ENCODE measurements around the gene TNIP1. TPM values are rescaled to one million over a fixed set of nuclear protein-coding genes. Genes with fewer than 3 reads are reported as not detected.

TNIP1 gene
- total RNA-seq, 1 donor from 2014 or later, result 54.6 TPM

- Histone ChIP-seq H3K27me3 (no peaks in the 10 kb centered on the region), H3K4me3 (no peak overlapping the region), H3K9me3 (no peaks in the 10 kb centered on the region), H3K4me1 (peaks cover 0 to 11% of the 10 kb centered on the region in 2 donors), H3K36me3 (peaks cover 68 to 92% of the 10 kb centered on the region in 2 donors), H3K27ac (no peak overlapping the region)
- intact Hi-C loops (cut with DNase I), result loop anchor here (5.0 kb wide), 1 partner anchor 97 kb away; the partner anchor contains the start of gene CCDC69
- TF ChIP-seq CTCF (IDR thresholded peaks at IDR 0.05), result no peak
- no peak for DNase-seq (ENCODE audit: low spot score in 2 of 2)
Observed at GRCh38 chr5:151125421-151125820, 44.6 kb upstream of the TNIP1 start.

- H3K27ac ChIP-seq, result peak overlapping the region; percentile 46 to 61
- DNase-seq (ENCODE audit: low spot score in 2 of 2), result peak in 1 of 2 donors; percentile 80
Observed at GRCh38 chr5:151123897-151124751, 43.3 kb upstream of the TNIP1 start.

GRCh38 chr5:151122828-151123227 lies 42.0 kb upstream of the TNIP1 start:
- no peak for TF ChIP-seq CTCF (IDR thresholded peaks at IDR 0.05)
- H3K36me3 ChIP-seq, result peaks cover 69 to 92% of the 10 kb centered on the region in 2 donors
- H3K27me3 ChIP-seq, result no peaks in the 10 kb centered on the region
- peaks cover 0 to 11% of the 10 kb centered on the region in 2 donors for H3K4me1 ChIP-seq
- intact Hi-C loops (cut with DNase I), result no loop called here
- H3K27ac ChIP-seq, result peak overlapping the region in 1 of 2 donors; percentile 61
- H3K9me3 ChIP-seq, result no peaks in the 10 kb centered on the region
- no peak for DNase-seq (ENCODE audit: low spot score in 2 of 2)
- H3K4me3 ChIP-seq, result no peak overlapping the region

More at GRCh38 chr5:151123897-151124751, 43.3 kb upstream of the TNIP1 start:
- peaks cover 0 to 11% of the 10 kb centered on the region in 2 donors for H3K4me1 ChIP-seq
- H3K27me3 ChIP-seq, result no peaks in the 10 kb centered on the region
- no peaks in the 10 kb centered on the region for H3K9me3 ChIP-seq
- no peak overlapping the region for H3K4me3 ChIP-seq
- peaks cover 67 to 92% of the 10 kb centered on the region in 2 donors for H3K36me3 ChIP-seq
- intact Hi-C loops (cut with DNase I), result no loop called here
- no peak for TF ChIP-seq CTCF (IDR thresholded peaks at IDR 0.05)

GRCh38 chr5:151121665-151122064 lies 40.8 kb upstream of the TNIP1 start:
- peaks cover 0 to 11% of the 10 kb centered on the region in 2 donors for H3K4me1 ChIP-seq
- no peaks in the 10 kb centered on the region for H3K9me3 ChIP-seq
- intact Hi-C loops (cut with DNase I), result no loop called here
- no peak for TF ChIP-seq CTCF (IDR thresholded peaks at IDR 0.05)
- DNase-seq (ENCODE audit: low spot score in 2 of 2), result no peak
- no peak overlapping the region for H3K27ac ChIP-seq
- H3K36me3 ChIP-seq, result peaks cover 69 to 91% of the 10 kb centered on the region in 2 donors
- no peaks in the 10 kb centered on the region for H3K27me3 ChIP-seq
- H3K4me3 ChIP-seq, result no peak overlapping the region

GRCh38 chr5:151121095-151121494 lies 40.3 kb upstream of the TNIP1 start:
- peaks cover 0 to 11% of the 10 kb centered on the region in 2 donors for H3K4me1 ChIP-seq

More at GRCh38 chr5:151121095-151121494, 40.3 kb upstream of the TNIP1 start:
- DNase-seq (ENCODE audit: low spot score in 2 of 2), result no peak
- H3K9me3 ChIP-seq, result no peaks in the 10 kb centered on the region
- no peaks in the 10 kb centered on the region for H3K27me3 ChIP-seq
- H3K27ac ChIP-seq, result no peak overlapping the region
- intact Hi-C loops (cut with DNase I), result no loop called here
- no peak for TF ChIP-seq CTCF (IDR thresholded peaks at IDR 0.05)
- peaks cover 72 to 94% of the 10 kb centered on the region in 2 donors for H3K36me3 ChIP-seq
- no peak overlapping the region for H3K4me3 ChIP-seq
